ENCODE results near the gene HTR4.

DNA sequence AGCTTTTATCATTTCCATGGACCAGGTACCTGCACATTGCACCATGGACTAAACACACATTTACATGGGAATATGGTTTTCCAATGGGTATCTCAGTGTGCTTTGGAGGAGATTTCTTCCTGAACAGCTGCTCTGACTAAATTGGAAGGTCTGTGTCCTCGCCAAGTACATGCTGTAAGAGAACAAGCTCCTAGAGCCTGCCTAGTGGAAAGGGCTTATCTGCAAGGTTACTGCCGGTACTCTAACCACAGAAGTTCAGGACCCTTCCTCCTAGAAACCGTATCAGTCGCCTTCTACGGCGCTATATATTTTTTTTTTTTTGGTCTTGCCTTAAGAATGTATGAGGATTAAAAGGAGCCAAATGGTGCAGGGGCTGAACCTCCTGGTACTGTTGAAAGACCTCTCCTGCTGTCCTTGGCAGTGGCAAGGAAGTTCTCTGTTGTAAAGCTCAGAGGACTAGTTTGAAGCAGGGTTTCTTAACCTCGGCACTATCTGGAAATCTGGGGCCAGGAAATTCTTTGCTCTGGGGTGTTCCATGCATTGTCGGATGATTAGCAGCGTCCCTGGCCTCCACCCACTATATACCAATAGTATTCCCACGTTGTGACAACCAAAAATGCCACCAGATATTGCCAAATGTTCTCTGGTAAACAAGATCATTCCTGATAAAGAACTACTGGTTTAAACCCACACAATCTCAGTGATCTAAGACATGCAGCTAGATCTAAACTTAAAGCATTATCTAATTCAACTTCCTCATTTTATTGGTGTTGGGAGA lies 163.1 kb downstream of the HTR4 start:
- TF ChIP-seq POLR2A (IDR thresholded peaks at IDR 0.05; ENCODE audit: borderline replicate concordance, extremely low read depth, insufficient read depth, insufficient read length) (no peak), CEBPB (IDR thresholded peaks at IDR 0.05; ENCODE audit: low read depth) (no peak), FOSL1 (IDR thresholded peaks at IDR 0.05; ENCODE audit: low read depth) (no peak), RAD21 (IDR thresholded peaks at IDR 0.05; ENCODE audit: low read depth) (no peak), ZNF274 (IDR thresholded peaks at IDR 0.05; ENCODE audit: low read depth, low read length) (no peak), TCF7L2 (IDR thresholded peaks at IDR 0.05; ENCODE audit: borderline replicate concordance, extremely low read depth, insufficient read depth, insufficient read length) (no peak), JUND (IDR thresholded peaks at IDR 0.05) (no peak), POLR2AphosphoS5 (IDR thresholded peaks at IDR 0.05; ENCODE audit: low read depth, low read length) (no peak), YY1 (IDR thresholded peaks at IDR 0.05; ENCODE audit: extremely low read depth, insufficient replicate concordance, low read depth, low read length) (no peak), EZH2phosphoT487 (IDR thresholded peaks at IDR 0.05; ENCODE audit: borderline replicate concordance) (no peak)
- TF ChIP-seq, protein P1, sequence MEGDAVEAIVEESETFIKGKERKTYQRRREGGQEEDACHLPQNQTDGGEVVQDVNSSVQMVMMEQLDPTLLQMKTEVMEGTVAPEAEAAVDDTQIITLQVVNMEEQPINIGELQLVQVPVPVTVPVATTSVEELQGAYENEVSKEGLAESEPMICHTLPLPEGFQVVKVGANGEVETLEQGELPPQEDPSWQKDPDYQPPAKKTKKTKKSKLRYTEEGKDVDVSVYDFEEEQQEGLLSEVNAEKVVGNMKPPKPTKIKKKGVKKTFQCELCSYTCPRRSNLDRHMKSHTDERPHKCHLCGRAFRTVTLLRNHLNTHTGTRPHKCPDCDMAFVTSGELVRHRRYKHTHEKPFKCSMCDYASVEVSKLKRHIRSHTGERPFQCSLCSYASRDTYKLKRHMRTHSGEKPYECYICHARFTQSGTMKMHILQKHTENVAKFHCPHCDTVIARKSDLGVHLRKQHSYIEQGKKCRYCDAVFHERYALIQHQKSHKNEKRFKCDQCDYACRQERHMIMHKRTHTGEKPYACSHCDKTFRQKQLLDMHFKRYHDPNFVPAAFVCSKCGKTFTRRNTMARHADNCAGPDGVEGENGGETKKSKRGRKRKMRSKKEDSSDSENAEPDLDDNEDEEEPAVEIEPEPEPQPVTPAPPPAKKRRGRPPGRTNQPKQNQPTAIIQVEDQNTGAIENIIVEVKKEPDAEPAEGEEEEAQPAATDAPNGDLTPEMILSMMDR (IDR thresholded peaks at IDR 0.05 in 2 of 3, conservative IDR thresholded peaks at IDR 0.05 in 1 of 3; ENCODE audit: borderline replicate concordance in 1 of 3, insufficient read depth in 1 of 3, low read depth in 2 of 3, low read length in 2 of 3) = no peak
- TF ChIP-seq, protein P2, sequence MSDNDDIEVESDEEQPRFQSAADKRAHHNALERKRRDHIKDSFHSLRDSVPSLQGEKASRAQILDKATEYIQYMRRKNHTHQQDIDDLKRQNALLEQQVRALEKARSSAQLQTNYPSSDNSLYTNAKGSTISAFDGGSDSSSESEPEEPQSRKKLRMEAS (IDR thresholded peaks at IDR 0.05) = no peak
